GM18867 (cell line): ENCODE data around the gene TMEM63B.
"Not testable (repeated sequence)": the region's sequence is repeated elsewhere in the genome, so short reads cannot be mapped to it uniquely, and the experiment has no call there.

Source experiments
- ATAC-seq: cut with Tn5 transposase; IDR thresholded peaks from one replicate; pipeline ENCODE4 v1.9.1; 2021; ENCODE audit warnings: mild to moderate bottlenecking, moderate library complexity; ENCODE audit not compliant: unreplicated experiment

The TMEM63B gene

DNA sequence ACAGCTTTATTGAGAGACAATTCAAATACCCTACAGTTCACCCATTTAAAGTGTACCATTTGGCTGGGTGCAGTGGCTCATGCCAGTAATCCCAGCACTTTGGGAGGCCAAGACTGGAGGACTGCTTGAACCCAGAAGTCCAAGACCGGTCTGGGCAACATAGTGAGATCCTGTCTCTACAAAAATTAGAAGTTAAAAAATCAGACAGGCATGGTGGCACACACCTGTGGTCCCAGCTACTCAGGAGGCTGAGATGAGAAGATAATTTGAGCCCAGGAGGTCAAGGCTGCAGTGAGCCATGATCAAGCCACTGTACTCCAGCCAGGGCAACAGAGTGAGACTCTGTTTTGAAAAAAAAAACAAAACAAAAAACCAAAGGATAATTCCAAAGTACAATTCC lies 40.2 kb downstream of the TMEM63B start:
- ATAC-seq: no peak

DNA sequence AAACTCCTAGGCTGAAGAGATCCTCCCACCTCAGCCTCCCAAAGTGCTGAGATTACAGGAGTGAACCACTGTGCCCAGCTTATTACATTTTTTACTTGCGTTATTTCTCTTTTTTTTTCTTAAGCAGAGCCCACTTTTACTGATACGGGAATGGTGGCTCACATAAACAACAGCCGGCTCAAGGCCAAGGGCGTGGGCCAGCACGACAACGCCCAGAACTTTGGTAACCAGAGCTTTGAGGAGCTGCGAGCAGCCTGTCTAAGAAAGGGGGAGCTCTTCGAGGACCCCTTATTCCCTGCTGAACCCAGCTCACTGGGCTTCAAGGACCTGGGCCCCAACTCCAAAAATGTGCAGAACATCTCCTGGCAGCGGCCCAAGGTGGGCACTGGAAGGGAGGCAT lies 41.8 kb downstream of the TMEM63B start:
- ATAC-seq: no peak

DNA sequence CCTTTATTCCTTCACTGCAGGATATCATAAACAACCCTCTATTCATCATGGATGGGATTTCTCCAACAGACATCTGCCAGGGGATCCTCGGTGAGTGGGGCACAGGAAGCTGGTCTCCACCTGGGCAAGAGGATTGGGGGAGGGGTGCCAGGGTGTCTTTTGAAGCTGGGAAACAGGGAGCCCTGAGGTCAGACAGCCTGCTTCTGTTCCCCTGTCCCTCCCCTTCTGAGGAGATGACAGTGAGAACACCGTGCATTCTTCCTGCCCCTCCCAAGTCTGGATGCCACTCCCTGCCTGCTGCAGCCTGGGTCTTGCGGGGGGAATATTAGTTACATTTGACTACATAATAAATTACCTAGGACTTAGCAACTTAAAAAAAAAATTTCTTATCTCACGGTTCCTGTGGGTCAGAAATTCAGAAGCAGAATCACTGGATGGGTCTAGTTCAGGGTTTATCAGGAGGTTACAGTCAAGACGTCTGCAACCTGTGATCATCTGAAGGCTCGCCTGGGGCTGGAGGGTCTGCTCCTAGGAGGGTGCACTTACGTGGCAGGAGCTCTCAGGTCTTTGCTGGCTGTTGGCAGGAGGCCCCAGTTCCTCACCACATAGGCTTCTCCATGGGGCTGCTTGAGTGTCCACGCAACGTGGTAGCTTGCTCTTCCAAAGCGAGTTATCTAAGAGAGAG lies 42.7 kb downstream of the TMEM63B start:
- ATAC-seq: no peak

DNA sequence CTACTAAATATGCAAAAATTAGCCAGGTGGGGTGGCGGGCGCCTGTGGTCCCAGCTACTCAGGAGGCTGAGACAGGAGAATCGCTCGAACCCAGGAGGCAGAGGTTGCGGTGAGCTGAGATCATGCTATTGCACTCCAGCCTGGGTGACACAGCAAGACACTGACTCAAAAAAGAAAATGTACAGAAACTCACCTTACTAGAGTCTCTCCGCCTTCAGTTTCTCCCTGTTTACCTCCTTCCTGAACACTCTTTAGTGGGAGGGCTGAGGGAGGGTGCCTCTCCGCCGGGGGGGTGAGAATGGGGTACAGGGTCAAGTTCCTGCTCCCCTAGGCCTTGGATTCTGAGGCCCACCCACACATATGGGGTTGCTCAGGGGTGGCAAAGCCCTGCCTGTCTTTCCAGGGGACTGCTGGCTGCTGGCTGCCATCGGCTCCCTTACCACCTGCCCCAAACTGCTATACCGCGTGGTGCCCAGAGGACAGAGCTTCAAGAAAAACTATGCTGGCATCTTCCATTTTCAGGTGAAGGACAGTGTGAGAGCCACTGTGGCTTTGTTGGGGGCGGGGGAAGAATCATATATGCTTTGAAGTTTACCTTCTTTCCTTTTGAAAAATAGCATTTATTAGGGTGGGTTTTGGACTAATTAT lies 44.7 kb downstream of the TMEM63B start:
- ATAC-seq: no peak

DNA sequence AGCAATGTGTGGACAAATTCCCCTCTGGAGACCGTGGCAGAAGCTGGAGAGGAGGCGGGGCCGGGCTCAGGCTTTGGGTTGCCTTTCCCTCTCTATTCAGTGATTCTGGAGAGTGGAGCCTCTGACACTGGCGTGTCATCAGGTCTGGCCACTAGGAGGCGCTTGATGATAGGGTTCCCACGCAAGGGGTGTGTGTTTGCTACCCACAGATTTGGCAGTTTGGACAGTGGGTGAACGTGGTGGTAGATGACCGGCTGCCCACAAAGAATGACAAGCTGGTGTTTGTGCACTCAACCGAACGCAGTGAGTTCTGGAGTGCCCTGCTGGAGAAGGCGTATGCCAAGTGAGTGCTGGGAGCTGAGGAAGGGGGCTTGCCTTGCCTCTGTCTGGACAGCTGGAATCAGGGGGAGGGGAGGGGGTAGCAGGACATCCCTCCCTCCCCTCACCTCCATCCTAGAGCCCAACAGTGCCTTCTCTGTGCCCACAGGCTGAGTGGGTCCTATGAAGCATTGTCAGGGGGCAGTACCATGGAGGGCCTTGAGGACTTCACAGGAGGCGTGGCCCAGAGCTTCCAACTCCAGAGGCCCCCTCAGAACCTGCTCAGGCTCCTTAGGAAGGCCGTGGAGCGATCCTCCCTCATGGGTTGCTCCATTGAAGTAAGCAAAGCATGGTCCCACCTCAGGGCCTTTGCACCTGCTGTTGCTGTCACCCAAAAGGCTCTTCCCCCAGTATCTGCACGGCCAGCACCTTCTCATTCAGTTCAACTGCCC lies 45.6 kb downstream of the TMEM63B start:
- ATAC-seq: peak; percentile 59

DNA sequence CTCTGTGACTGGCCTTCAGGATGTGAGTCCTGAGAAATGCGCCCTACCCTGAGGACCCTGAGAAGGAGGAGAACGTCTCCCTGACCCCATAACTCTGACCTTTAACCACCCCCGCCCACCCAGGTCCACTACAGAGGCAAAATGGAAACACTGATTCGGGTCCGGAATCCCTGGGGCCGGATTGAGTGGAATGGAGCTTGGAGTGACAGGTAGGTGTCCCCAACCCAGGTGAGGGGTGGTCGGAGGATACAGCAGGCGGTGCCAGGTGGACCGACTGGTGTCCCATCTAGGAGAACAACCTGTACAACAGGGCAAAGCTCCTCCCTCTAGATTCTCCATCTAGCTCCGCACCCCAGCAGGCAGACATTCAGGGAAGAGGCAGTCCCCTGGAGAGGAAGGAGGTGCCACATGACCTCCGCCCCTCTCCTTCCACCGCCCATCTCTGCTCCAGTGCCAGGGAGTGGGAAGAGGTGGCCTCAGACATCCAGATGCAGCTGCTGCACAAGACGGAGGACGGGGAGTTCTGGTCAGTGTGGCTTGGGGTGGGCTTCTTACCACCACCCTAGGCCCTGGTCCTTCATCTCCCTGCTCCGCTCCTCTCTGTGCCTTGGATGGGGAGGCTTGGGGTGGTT lies 48.9 kb downstream of the TMEM63B start:
- no peak for ATAC-seq

DNA sequence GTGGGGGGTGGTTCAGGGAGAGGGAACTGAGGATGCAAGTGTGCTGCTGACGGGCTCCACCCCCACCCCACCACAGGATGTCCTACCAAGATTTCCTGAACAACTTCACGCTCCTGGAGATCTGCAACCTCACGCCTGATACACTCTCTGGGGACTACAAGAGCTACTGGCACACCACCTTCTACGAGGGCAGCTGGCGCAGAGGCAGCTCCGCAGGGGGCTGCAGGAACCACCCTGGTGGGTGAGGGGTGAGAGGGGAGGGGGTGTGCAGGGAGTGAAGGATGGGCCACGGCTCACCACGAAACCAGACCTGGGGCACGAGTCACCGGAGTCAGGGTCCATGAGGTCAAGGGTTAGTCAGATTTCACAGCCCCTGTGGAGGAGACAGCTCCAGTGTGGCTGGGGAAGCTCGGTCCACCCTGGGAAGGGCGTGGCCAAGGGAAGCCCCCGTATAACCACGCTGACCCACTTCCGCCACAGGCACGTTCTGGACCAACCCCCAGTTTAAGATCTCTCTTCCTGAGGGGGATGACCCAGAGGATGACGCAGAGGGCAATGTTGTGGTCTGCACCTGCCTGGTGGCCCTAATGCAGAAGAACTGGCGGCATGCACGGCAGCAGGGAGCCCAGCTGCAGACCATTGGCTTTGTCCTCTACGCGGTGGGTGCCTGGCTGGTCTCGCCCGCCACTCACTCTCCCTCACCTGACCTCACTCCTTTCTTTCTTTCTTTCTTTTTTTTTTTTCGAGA lies 49.6 kb downstream of the TMEM63B start:
- no peak for ATAC-seq

DNA sequence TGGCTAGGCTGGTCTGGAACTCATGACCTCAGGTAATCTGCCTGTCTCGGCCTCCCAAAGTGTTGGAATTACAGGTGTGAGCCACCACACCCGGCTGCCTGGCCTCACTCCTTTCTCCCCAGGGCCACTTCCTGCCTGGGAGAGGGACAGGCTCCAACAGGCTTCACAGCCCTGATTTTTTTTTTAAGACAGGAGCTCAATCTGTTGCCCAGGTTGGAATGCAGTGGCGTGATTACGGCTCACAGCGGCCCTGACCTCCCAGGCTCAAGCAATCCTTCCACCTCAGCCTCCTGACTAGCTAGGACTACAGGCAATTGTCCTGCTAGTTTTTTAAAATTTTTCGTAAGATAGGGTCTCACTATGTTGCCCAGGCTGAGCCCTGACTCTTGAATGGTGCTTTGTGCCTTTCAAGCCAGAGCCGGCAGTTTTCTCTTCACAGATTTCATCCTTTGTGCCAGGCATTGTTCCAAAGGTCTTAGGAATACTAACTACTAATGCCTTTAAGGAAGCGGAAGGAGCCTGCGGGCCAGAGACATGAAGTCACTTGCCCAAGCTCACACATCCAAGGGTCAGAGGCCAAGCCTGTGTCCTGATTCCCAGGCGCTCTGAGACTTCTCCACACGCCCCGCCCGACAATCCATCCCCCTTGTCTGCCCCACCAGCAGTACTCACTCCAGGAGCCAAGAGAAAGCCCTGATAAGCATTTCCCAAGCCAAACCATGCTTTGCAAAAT lies 50.5 kb downstream of the TMEM63B start:
- no peak for ATAC-seq

DNA sequence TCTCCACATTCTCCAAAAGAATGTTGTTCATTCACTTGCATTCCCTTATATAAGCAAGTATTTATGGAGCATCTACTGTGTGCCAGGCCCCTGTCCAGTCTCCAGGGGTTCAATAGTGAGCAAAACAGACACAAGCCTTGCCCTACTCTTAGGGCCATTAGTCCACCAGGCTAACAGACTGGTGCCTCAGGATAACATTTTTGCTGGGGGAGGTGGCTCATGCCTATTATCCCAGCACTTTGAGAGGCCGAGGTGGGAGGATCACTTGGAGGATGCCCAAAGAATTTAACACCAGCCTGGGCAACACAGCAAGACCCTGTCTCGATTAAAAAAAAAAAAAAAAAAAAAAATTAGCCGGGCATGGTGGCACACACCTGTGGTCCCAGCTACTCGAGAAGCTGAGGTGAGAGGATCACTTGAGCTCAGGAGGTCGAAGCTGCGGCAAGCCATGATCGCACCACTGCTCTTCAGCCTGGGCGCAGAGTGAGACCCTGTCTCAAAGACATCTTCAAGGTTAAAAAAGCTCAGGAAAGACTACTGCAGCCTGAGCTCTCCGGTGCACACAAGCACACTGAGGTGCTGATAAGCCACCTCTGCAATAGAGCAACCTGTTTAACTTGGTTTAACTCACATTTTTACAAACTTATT lies 51.2 kb downstream of the TMEM63B start:
- ATAC-seq: no peak

DNA sequence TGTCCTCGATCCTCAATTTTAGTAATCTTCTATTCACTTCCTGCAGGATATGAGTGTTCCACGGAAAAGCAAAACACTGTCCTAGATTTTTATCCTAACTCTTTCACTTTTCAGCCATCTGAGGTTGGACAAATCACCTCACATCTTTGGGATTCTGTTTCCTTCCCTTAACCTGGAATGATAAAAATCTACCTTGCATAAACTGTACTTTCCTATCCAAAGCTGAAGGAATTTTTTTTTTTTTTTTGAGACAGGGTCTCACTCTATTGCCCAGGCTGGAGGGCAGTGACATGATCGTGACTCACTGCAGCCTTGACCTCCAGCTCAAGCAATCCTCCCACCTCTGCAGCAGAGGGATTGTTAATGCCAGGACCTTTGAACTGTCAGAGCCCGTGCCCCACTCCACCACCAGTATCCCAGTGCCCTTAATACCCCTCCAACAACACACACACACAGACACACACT lies 51.8 kb downstream of the TMEM63B start:
- ATAC-seq: no peak

DNA sequence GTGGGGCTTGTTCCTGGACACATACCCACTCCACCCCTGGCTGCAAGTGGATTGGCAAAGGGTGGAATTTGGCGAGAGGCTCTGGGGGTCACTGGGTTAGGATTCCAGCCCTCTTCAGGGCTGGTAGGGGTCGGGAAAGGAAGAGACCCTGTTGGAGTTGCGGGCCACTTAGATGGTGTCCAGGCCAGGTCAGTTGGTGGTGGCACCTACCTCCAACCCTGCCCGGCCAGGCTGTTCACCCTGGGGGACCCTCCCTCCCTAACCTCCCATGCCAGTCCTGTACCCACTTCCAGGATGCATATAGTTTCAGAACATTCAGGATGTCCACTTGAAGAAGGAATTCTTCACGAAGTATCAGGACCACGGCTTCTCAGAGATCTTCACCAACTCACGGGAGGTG lies 52.3 kb downstream of the TMEM63B start:
- no peak for ATAC-seq

DNA sequence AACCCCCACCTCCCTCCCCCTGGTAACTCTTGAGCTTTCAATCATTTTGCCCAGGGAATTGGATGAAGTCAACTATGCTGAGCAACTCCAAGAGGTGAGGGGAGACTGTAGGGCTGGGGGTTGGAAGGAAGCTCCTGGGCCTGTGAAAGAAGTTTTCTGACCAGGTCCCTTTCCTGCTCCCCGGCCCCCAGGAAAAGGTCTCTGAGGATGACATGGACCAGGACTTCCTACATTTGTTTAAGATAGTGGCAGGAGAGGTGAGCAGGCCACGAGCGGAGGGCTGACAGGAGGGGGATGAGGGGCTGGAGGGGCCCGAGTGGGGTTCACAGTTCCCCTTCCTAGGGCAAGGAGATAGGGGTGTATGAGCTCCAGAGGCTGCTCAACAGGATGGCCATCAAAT lies 53.1 kb downstream of the TMEM63B start:
- ATAC-seq: no peak

DNA sequence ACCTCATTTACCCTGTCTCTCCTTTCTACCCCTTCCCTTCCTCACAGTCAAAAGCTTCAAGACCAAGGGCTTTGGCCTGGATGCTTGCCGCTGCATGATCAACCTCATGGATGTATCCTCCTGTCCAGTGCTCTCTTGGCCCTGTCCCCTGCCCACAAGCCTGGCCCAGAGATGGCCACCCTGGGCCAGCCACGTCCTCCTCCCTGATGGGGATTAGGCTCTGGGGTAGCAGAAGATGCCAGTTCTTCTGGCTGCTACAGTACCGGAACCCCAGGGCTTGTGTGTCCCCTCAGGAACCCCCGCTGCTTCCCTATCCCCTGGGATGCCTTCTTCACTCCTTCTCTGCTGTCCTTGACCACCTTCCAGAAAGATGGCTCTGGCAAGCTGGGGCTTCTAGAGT lies 53.5 kb downstream of the TMEM63B start:
- ATAC-seq: no peak

DNA sequence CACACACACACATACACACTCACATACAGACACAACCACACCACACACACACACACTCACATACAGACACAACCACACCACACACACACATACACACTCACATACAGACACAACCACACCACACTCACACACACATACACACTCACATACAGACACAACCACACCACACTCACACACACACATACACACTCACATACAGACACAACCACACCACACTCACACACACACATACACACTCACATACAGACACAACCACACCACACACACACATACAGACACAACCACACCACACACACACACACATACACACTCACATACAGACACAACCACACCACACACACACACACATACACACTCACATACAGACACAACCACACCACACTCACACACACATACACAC lies 54.4 kb downstream of the TMEM63B start:
- not testable (repeated sequence) for ATAC-seq

DNA sequence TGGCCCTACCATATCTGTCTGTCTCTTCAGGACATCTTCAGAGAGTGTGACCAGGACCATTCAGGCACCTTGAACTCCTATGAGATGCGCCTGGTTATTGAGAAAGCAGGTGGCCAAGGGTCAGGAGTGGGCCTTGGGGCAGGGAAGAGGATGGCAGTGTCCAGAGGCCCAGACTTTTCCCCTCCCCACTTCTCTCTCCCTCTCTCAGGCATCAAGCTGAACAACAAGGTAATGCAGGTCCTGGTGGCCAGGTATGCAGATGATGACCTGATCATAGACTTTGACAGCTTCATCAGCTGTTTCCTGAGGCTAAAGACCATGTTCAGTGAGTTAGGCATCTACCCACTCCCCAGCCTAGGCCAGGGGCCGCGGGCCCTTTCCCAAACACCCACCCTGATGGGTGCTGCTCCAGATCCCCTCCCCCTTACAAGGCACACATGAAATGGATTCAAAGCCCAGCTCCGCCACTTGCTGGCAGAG lies 55.6 kb downstream of the TMEM63B start:
- ATAC-seq: no peak

DNA sequence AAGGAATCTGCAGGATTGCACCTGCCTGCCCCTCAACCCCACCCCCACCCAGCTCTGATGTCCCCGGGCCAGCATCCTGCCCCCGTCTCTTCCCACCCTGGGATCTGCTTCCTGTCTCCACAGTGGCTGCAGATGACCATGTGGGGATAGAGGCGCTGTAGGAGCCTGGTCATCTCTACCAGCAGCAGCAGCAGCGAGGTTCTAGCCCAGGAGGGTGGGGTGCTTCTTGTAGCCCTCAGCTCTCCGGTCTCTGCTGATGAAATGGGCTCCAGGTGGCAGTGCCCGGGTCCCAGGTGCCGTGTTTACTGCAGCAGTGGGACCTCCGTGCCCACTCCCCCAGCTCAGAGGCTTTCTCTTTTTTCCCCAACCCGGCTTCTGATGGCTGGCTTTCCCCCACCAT lies 56.4 kb downstream of the TMEM63B start:
- no peak for ATAC-seq

DNA sequence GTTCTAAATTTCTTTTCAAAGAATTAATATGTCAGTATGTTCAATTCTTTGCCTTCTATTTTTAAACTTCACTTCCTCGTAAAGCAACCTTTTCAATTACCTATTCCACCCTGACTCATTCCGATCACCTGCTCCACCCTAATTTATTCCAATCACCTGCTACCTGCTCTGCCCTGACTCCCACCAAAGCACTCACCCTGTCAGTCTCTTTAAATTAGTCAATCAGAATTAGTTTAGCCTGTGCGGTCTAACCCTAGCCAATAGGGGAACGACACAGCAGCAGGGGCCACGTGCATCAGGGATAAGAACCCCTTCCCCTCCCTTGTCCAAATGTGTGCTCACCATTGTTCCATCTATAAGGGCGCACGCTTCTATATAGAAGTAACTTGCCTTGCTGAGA lies 58.0 kb downstream of the TMEM63B start:
- ATAC-seq: not testable (repeated sequence)

DNA sequence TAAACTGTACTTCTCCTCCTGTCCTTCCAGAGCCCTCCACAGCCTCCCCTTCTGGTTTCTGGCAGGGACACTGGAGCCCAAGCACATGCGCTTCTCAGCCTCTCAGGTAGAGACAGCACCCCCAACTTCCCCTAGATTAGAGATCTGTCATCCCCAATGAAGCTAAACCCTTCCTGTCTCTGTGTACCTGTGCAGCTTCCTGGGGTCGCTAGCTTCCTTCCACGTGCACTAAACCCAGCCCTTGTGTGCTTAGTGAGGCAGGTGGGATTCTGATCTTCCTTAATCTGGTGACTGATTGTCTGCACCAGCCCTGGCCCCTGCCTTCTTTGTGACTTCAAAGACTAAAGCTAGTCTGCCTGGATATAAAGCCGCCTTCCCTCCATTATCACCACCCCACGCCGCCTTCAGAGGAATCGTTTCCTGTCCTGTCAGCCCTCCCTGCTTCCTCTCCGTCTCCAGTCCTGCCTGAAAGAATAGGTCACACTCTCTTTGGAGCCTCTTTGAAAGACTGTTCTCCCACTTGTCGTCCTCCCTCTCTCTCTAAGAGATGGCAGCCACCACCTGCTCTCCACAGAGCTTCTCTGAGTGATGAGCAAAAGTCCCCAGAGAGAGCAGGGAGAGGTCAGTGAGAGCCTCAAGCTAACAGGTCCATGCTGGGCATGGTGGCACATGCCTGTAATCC lies 58.7 kb downstream of the TMEM63B start:
- no peak for ATAC-seq

DNA sequence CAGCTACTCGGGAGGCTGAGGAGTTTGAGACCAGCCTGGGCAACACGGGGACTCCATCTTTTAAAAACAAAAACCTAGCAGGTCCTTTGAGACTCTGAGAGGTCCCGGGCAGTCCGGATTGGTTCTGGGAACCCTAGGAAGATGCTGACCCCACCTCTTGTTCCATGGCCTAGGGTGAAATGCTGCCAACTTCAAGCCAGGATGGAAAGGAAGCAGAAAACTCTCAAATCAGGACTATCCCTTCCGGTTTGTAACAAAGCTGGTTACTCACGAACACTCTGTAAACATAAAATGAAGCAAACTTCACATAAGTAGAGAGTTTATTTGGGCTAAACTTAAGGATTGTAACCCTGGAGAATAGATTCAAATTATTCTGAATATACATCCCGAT lies 59.3 kb downstream of the TMEM63B start:
- no peak for ATAC-seq
